Measurements from ENCODE around the gene LPP. TPM values are rescaled to one million over a fixed set of nuclear protein-coding genes. Genes with fewer than 3 reads are reported as not detected.
"Not testable (repeated sequence)": the region's sequence is repeated elsewhere in the genome, so short reads cannot be mapped to it uniquely, and the experiment has no call there.

Gene LPP
- total RNA-seq, 1 donor from 2014 or later = 560 TPM

GRCh38 chr3:188677344-188677743 is 523.4 kb downstream of the LPP start:
- DNase-seq (ENCODE audit: low spot score) = no peak

DNA sequence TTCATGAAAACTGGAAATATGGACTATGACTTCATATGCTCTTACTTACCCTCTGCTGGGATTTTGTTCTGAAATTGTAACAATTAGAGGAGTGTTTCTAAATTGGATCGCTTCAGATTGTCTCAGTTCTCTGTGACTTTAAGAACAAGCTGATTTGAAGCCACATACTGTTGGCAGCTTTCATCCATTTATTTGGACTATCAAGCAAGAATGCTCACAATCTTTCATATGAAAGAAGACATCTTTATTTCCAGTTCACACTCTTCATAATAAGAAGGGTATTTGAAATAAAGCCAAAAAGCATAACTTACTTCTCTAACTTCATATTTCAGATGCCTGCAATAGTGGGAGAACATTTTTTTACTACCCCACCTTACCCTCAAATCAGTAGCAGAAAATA is 526.2 kb downstream of the LPP start:
- DNase-seq (ENCODE audit: low spot score) = no peak

- no peak for DNase-seq (ENCODE audit: low spot score)
Observed at GRCh38 chr3:188680605-188681004, 526.6 kb downstream of the LPP start.

- DNase-seq (ENCODE audit: low spot score) = no peak
Observed at GRCh38 chr3:188682316-188682715, 528.4 kb downstream of the LPP start.

- DNase-seq (ENCODE audit: low spot score) = no peak
Observed at GRCh38 chr3:188683032-188683521, 529.1 kb downstream of the LPP start.

DNA sequence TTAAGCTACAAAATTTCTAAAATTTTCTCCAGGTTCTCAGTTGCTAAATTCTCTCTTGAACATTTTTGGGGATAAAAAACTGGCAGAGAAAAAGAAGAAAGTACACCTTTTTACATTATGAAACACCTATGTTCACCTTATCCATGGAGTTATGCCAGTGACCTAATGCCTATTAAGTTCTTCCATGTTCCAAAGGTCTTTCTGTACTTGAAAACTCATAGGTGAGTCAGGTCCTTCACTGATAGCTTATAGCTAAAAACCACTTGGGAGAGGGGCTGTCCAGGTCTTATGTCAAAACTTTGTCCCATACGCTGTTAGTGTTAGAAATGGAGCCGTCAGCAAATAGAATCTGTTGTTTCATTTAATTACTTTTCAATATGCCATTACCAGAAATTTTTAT is 530.3 kb downstream of the LPP start:
- DNase-seq (ENCODE audit: low spot score) = no peak

DNA sequence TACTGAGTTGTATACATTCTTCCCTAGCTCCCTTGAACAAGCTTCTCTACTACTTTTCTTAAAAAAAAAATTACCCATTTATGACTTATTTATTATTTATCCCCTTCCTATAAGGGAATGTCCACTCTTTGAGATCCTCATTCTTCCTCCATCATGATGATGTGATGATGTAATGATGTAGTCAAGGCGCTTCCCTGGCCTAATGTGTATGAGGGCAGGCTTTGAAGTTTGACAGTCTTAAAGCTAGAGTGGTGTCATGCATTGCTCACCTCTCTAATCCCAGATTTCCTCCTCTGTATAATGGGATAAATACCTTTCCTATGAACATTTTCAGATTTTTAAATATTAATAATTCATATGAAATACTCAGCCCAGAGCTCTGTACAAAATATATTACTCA is 531.8 kb downstream of the LPP start:
- DNase-seq (ENCODE audit: low spot score) = no peak

- no peak for DNase-seq (ENCODE audit: low spot score)
Observed at GRCh38 chr3:188686324-188686723, 532.4 kb downstream of the LPP start.

- DNase-seq (ENCODE audit: low spot score) = no peak
Observed at GRCh38 chr3:188687389-188687788, 533.4 kb downstream of the LPP start.

GRCh38 chr3:188689101-188689574 is 535.2 kb downstream of the LPP start:
- DNase-seq (ENCODE audit: low spot score) = no peak

DNA sequence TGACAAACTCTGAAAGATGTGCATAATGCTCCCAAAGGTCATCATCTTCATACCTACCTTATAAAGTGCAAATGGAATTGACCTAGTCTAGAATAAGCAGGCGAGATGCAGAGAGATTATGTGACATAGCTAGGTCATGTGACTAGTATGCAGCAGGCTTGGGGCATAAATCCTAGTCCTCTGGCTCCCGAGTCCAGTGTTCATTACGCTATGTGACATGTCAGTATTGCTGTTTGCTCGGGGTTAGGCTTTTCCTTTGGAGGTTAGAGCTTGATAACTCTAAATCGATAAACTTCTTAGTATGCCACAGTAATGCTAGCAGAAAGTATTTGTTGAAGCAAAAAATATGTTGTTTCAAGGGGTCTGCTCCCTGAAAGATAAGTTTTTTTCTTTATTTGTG is 536.1 kb downstream of the LPP start:
- no peak for DNase-seq (ENCODE audit: low spot score)

- DNase-seq (ENCODE audit: low spot score) = no peak
Observed at GRCh38 chr3:188691004-188691403, 537.0 kb downstream of the LPP start.

- DNase-seq (ENCODE audit: low spot score) = no peak
Observed at GRCh38 chr3:188691665-188692064, 537.7 kb downstream of the LPP start.

GRCh38 chr3:188692700-188693099 is 538.7 kb downstream of the LPP start:
- no peak for DNase-seq (ENCODE audit: low spot score)

GRCh38 chr3:188693435-188693834 is 539.5 kb downstream of the LPP start:
- DNase-seq (ENCODE audit: low spot score) = no peak

- no peak for DNase-seq (ENCODE audit: low spot score)
Observed at GRCh38 chr3:188695241-188695640, 541.3 kb downstream of the LPP start.

DNA sequence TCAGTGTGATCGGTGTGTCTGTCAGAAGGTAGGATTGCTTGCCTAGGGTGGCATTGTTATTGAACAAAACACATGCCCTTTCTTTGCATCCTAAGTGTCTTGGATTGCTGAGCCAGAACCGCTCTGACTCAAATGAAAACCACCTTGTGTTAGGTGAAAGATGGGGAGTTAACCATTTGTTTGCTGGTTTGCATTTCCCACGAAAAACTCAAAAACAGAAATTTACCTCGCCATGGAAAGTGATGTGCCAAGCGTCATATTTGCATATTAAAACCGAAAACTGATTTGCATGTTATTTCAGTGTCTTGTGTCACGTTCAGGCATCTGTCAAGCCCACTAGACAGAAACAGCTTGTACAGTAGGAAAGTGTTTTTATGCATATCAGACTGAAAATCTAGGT is 543.2 kb downstream of the LPP start:
- no peak for DNase-seq (ENCODE audit: low spot score)

GRCh38 chr3:188698436-188698835 is 544.5 kb downstream of the LPP start:
- no peak for DNase-seq (ENCODE audit: low spot score)

- DNase-seq (ENCODE audit: low spot score) = no peak
Observed at GRCh38 chr3:188700501-188700900, 546.5 kb downstream of the LPP start.

GRCh38 chr3:188700918-188701317 is 547.0 kb downstream of the LPP start:
- DNase-seq (ENCODE audit: low spot score) = no peak

DNA sequence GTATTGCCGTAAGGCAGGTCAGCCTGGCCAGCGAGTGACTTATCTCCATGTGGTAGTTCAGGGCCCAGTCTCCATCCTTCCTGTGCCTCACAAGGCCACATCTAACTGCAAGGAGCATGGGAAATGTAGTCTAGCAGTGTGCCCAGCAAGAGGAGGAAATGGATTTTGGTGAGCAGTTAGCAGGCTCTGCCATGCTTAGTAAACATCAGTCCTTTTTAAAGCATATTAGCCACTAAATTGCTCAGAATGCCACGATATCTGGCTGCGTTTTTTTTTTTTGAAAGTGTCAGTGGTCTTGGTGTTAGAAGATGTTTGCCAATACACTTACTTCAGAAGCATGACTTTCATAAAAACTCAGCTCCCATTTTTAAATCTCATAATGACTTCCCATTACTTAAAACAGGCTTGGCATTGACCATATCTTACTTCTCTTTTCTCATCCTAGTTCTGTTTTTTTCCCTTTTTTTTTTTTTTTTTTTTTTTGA is 547.6 kb downstream of the LPP start:
- DNase-seq (ENCODE audit: low spot score) = no peak

DNA sequence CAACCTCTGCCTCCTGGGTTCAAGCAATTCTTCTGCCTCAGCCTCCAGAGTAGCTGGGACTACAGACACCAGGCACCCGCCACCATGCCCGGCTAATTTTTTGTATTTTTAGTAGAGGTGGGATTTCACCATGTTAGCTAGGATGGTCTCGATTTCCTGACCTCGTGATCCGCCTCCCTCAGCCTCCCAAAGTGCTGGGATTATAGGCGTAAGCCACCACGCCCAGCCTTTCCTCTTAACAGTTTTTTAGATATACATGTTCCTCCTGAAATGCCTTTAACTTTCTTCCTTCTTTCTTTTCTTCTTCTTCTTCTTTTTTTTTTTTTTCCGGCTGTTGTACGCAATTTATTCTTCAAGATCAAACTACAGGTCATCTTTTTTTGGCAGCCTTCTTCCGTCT is 548.1 kb downstream of the LPP start:
- not testable (repeated sequence) for DNase-seq (ENCODE audit: low spot score)

DNA sequence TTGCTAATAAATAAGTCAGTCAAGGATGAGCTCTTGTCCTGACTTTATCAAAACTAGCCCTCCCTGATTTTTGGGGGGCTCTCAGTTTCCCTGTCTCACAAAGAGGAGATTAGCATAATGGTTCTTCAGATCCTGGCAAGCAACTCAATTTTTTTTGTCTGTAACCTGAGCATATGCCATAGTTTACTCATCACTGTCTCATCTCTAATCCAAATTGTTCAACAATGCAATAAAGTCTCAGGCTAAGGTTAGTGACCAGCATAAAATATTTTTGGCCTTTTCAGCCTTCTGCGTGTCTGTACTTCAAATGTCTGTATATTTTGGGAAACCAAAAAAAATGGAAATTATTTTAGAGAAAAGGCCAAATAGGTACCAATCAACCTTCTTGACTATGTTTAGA is 552.2 kb downstream of the LPP start:
- no peak for DNase-seq (ENCODE audit: low spot score)

DNA sequence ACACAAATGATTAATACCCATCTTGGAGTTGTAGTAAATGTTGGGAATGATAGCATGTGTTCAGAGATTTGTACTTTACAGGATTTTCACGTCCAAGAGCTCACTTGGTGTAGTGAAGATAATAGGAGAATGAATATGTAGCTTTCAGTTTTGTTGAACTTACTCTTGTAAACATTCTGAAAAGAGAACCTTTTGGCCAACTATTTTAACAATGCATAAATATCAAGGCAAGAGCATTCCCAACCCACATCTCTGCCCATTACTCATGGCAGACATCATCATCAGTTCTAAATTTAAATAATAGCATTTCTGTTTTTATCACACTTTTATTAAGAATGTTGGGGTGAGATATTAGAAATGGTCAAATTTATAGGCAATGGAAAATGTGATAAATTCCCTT is 552.6 kb downstream of the LPP start:
- no peak for DNase-seq (ENCODE audit: low spot score)

Measured in ureter (tissue), 1 donor.